Measurements from ENCODE around the gene PSMF1.

PSMF1 gene

DNA sequence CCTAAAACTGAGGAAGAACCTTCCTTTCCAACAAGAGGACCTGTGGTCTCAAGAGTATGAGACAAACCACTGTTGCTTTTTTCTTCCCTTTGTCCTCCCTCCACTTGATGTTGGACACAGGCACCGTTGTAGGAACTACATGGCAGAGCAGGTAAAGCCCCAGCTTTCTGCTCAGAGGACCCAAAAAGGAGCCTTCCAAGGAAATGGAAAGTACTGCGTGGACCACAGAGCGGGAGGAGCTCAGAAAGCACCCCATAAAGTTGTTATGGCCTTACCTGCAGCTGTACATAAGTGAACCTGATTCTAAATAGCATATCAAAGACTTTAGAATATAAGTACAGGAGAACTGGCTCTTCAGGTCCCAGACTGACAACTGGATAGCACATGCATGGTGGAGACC, 36.9 kb downstream of the PSMF1 start:
- TF ChIP-seq, protein P1, sequence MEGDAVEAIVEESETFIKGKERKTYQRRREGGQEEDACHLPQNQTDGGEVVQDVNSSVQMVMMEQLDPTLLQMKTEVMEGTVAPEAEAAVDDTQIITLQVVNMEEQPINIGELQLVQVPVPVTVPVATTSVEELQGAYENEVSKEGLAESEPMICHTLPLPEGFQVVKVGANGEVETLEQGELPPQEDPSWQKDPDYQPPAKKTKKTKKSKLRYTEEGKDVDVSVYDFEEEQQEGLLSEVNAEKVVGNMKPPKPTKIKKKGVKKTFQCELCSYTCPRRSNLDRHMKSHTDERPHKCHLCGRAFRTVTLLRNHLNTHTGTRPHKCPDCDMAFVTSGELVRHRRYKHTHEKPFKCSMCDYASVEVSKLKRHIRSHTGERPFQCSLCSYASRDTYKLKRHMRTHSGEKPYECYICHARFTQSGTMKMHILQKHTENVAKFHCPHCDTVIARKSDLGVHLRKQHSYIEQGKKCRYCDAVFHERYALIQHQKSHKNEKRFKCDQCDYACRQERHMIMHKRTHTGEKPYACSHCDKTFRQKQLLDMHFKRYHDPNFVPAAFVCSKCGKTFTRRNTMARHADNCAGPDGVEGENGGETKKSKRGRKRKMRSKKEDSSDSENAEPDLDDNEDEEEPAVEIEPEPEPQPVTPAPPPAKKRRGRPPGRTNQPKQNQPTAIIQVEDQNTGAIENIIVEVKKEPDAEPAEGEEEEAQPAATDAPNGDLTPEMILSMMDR (IDR thresholded peaks at IDR 0.05; ENCODE audit: low read depth, low read length), result no peak
- H3K4me3 ChIP-seq (ENCODE audit: low read depth, low read length), result no peak overlapping the region
- no peak for DNase-seq (ENCODE audit: low read depth, low spot score)
- in situ Hi-C loops (cut with HindIII; ENCODE audit: low sequenced_read_pairs), result no loop called here

DNA sequence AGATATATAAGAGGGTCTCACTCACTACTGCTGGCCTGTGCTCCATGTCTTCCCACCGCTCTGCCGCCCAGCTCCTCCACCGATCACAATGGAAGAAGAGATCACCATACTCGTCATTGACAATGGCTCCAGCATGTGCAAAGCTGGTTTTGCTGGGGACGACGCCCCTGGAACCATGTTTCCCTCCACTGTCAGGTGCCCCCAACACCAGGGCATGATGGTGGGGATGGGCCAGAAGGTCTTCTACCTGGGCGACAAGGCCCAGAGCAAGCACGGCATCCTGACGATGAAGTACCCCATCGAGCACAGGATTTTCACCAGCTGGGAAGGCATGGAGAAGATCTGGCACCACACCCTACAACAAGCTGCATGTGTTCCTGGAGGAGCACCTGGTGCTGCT, 42.1 kb downstream of the PSMF1 start:
- TF ChIP-seq, protein P1 (IDR thresholded peaks at IDR 0.05; ENCODE audit: low read depth, low read length), result no peak
- no peak overlapping the region for H3K4me3 ChIP-seq (ENCODE audit: low read depth, low read length)
- in situ Hi-C loops (cut with HindIII; ENCODE audit: low sequenced_read_pairs), result no loop called here
- DNase-seq (ENCODE audit: low read depth, low spot score), result no peak

DNA sequence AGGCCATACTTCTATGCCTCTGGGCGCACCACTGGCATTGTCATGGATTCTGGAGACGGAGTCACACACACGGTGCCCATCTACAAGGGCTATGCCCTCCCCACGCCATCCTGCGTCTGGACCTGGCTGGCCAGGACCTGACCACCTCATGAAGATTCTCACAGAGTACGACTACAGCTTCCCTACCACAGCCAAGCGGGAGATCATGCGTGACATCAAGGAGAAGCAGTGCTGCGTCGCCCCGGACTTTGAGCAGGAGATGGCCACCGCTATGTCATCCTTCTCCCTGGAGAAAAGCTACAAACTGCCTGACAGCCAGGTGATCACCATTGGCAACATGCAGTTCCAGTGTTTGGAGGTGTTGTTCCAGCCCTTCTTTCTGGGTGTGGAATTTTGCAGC, 42.6 kb downstream of the PSMF1 start:
- in situ Hi-C loops (cut with HindIII; ENCODE audit: low sequenced_read_pairs), result no loop called here
- DNase-seq (ENCODE audit: low read depth, low spot score), result no peak
- no peak overlapping the region for H3K4me3 ChIP-seq (ENCODE audit: low read depth, low read length)
- TF ChIP-seq, protein P1 (IDR thresholded peaks at IDR 0.05; ENCODE audit: low read depth, low read length), result no peak

DNA sequence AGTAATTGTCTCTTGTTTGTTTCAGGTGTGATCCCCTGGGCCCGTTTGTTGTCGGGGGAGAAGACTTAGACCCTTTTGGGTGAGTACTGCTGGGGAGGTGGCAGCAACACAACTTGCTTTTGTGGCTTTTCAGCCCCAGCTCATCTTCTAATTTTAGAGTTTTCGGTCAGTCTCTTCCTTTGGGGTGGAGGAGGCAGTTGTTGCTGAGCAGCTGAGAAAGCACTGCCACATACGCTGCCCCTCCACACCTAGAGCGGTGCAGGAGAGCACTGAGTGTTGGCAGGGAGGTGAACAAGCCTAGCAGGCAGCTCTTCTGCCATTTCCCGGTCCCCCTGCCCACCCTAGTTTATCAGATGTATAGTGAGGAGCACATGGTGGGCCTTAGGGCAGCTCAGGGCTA, 44.7 kb downstream of the PSMF1 start:
- in situ Hi-C loops (cut with HindIII; ENCODE audit: low sequenced_read_pairs), result no loop called here
- TF ChIP-seq, protein P1 (IDR thresholded peaks at IDR 0.05; ENCODE audit: low read depth, low read length), result no peak
- DNase-seq (ENCODE audit: low read depth, low spot score), result no peak
- H3K4me3 ChIP-seq (ENCODE audit: low read depth, low read length), result no peak overlapping the region

DNA sequence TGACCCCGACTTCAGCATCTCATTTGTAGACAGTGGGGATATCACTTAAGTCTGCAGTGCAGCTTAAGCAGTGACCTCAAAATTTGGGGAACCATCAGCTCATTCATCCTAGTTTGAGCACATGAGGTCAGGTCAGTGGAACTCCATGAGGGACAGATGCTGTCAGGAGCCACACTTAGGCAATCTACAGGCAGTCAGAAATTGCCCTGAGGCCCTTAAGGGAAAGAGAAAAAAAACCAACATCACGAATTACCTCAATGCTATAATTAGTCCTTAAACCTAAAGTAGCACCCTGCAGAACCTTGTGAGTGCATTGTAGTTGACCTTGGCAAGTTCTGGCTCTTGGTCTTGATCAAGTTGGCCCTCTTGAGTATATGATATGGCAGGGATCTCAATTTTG, 45.3 kb downstream of the PSMF1 start:
- TF ChIP-seq, protein P1 (IDR thresholded peaks at IDR 0.05; ENCODE audit: low read depth, low read length), result no peak
- in situ Hi-C loops (cut with HindIII; ENCODE audit: low sequenced_read_pairs), result no loop called here
- DNase-seq (ENCODE audit: low read depth, low spot score), result no peak
- no peak overlapping the region for H3K4me3 ChIP-seq (ENCODE audit: low read depth, low read length)

DNA sequence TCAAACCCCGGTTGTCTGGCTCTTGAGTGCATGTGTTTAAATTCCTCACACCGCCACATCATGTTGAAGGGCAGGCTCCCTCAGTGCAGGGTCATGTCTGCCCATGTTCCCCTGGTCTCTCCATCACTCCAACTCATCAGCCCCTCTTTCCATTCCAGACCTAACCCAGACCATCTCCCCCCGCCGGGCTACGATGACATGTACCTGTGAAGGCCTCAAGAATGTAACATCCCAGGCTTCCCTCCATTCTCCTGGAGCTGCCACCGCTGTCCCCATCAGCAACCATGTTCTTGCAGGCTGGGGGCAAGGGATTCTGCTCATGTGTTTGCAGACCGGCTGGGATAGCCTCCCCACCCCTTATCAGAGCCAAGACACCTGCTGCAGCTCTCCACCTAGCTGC, 46.5 kb downstream of the PSMF1 start:
- in situ Hi-C loops (cut with HindIII; ENCODE audit: low sequenced_read_pairs), result no loop called here
- DNase-seq (ENCODE audit: low read depth, low spot score), result no peak
- TF ChIP-seq, protein P1 (IDR thresholded peaks at IDR 0.05; ENCODE audit: low read depth, low read length), result no peak
- no peak overlapping the region for H3K4me3 ChIP-seq (ENCODE audit: low read depth, low read length)

DNA sequence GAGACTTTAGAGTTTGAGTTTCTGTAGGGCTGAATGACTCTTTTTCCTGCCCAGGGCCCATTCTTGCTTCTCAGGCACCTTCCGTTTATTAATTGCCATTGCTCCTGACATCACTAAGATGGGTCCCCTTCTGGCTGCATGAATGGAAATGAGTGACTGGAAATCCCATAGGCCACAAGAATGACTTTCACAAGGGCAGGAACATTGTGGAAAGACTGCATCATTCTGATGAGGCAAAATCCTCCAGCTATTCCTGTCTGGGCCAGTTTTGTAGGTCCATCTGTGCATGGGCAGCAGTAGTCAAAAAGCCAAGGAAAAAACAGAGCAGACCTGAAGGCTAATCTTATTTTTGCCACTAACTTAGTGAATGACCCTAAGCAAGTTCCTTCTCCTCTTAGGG, 47.1 kb downstream of the PSMF1 start:
- no peak for DNase-seq (ENCODE audit: low read depth, low spot score)
- in situ Hi-C loops (cut with HindIII; ENCODE audit: low sequenced_read_pairs), result no loop called here
- no peak overlapping the region for H3K4me3 ChIP-seq (ENCODE audit: low read depth, low read length)
- TF ChIP-seq, protein P1 (IDR thresholded peaks at IDR 0.05; ENCODE audit: low read depth, low read length), result no peak
